GM12874 (cell line): ENCODE measurements around the gene ZDHHC4.

Experiments used
- CTCF ChIP-seq: IDR thresholded peaks from 2 replicates; pipeline ENCODE4 v1.5.1; 2011; ENCODE audit warnings: low read depth, mild to moderate bottlenecking, control low read depth, low read length, moderate library complexity; ENCODE audit not compliant: insufficient read depth

ZDHHC4 gene

GRCh38 chr7:6578114-6579084 is 1.1 kb downstream of the ZDHHC4 start:
- no peak for TF ChIP-seq CTCF

- no peak for TF ChIP-seq CTCF
Measured at GRCh38 chr7:6579446-6579845, 2.2 kb downstream of the ZDHHC4 start.

GRCh38 chr7:6588566-6588965 is 11.3 kb downstream of the ZDHHC4 start:
- no peak for TF ChIP-seq CTCF

GRCh38 chr7:6589151-6589828 is 12.0 kb downstream of the ZDHHC4 start:
- no peak for TF ChIP-seq CTCF

- TF ChIP-seq CTCF: peak; percentile 76
Measured at GRCh38 chr7:6589829-6590644, 12.8 kb downstream of the ZDHHC4 start, which contains the start of gene INTS15. TSS of gene INTS15 (plus strand) at chr7:6590021. CDS start at chr7:6590284, 263 bp downstream.

- no peak for TF ChIP-seq CTCF
Measured at GRCh38 chr7:6590645-6591110, 13.4 kb downstream of the ZDHHC4 start.
